Stimulated activated CD4-positive, alpha-beta T cell treated with anti-CD3 and anti-CD28 coated beads, Interleukin-15, amount 100 ng/mL, for 48 hours (primary cell): ENCODE measurements around the gene KCNT1.
"Not testable (repeated sequence)": the region's sequence is repeated elsewhere in the genome, so short reads cannot be mapped to it uniquely, and the experiment has no call there.

Experiments used
- DNase-seq, 2 donors: peaks; one replicate each; pipeline ENCODE4 v3.0.0-alpha.2; 2020; ENCODE audit warnings: low read depth in 2 of 2

Gene KCNT1

GRCh38 chr9:135672786-135673185, 29.2 kb upstream of the KCNT1 start:
- DNase-seq = not testable (repeated sequence)

DNA sequence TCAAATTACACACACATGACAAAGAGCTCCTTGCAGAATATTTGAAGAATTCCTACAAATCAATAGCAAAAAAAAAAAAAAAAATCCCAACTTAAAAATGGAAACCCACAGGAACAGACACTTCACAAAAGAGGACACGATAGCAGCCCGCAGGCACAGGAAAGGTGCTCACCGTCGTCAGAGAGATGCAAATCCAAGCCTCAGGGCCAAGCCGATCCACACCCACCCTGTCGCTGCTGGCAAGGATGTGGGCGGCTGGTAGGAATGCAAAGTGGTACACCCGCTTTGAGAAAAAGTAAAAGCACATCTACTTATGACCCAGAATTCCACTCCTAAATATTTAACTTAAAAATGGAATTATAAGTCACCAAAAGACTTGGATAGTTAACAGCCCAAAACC, 28.0 kb upstream of the KCNT1 start:
- DNase-seq = no peak

DNA sequence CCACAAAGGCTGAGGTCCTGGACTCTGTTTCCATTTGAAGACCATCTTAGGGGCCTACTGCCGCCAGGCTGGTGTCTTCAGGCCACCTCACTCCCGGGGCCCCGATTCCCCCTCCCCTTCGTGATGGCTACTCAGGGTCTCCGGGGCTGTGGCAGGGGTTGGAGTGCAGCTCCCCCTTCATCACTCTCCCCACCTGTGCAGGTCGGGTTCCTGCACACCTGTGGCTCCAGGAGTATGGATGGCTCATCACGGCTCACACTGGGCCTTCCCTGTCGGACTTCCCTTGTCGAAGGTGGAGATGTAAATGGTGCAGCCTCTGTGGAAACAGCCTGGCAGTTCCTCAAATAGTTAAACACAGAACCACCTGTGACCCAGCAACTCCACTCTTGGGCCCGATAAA, 27.0 kb upstream of the KCNT1 start:
- DNase-seq = no peak

DNA sequence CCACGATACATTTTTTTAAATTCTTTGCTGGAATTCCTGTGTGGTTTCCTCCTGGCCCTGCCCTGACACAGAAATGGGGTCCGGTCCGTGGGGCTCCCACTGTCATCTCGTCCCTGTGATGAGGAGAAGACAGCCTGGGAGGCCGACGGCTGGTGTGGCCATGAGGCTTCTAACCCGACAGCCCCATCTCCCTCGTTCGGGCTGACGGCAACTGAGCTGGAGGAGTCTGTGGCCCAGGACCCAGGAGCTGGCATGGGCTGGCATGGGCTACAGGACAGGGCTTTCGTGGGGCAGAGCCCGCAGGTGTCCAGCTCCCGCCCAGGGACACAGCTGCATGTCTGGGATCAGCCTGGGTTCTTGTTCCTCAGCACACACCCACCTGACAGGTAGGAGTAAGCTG, 25.1 kb upstream of the KCNT1 start:
- DNase-seq = no peak

GRCh38 chr9:135677641-135678168, 24.3 kb upstream of the KCNT1 start:
- no peak for DNase-seq

DNA sequence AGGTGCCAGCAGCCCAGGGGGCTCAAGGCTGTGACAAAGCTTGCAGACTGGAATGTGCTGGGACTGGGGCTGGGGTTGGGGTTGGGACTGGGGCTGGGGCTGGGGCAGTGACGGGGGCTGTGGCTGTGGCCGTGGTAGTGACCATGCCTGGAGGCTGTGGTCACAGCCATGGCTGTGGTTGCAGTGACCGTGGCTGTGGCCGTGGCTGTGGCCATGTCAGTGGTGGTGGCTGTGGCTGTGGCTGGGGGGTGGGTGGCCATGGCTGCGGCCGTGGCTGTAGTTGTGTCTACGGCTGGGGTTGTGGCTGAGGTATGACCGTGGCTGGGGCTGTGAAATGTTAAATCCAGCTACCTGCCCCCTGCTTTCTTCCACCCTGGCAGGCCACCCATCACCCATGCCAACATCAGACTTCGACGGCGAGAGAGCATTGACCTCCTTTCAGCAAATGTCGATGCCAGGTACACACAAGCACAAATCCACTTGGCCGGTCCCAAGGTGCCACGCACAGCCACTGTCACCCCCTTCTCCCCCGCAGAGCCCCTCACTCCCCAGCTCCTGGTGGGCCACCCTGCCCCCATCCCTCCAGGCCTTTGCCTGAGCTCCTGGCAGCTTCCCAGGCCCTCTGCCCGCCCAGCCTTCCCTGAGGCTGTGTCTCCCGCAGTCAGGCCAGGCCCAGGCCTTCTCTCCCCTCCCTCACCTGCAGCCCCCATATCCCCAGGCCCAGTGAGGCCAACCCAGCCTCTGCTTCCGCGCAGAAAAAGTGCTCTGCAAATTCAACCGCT, 23.6 kb upstream of the KCNT1 start:
- no peak for DNase-seq

DNA sequence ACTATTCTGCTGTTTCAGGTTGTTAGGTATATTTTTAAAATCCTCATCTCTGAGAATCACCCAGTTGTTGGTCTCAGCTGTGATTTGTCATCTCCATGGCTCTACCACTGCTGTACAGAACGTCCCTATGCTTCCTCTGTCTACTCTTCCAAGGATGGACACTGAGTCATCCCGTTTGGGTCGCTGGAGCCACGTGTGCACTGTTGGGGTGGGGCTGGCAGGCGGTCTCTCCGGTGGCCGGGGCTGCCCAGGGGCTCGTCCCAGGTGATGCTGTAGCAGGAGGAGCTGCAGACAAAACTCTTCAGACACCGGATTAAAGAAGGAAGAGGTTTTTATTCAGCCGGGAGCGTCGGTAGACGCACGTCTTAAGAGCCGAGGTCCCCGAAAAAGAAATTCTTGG, 21.9 kb upstream of the KCNT1 start:
- DNase-seq = no peak

DNA sequence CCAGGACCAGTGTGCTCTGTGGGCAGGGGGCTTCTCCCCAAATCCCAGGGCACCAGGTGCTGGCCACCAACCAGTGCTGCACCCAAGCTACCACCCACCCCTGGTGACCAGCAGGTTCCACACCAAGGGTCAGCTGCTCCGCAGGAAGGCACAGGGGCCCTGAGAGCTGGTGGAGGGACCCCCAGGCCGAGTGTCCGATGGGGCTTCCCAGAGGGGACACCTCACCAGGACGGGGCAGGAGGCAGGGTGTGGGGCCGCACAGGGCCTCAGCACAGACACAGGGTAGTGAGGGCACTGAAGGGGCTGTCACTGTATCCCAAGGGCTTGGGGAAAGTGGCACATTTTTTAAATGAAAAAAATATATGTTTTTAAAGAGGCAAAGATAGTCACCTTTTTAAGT, 20.8 kb upstream of the KCNT1 start:
- no peak for DNase-seq

GRCh38 chr9:135683401-135684034, 18.5 kb upstream of the KCNT1 start:
- DNase-seq = no peak

DNA sequence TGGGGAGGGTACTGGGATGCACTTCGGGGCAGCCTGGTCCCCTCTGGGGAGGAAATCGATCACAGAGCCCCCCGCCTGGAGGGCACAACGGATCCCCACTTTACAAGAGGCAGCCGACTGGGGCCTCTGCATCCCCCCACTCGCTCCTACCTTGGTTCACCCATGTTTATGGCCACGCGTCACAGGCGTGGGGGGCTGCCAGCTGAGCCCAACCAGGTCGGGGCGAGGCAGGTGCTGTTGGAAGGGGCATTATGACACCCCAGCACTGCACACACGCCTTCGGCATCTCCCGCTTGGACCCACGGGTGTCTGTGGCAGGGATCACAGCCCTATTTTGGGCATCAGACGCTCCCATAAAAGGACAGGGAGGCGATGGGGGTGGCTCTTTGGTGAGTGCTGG, 17.3 kb upstream of the KCNT1 start:
- no peak for DNase-seq

GRCh38 chr9:135687216-135687615, 14.8 kb upstream of the KCNT1 start:
- DNase-seq = no peak

DNA sequence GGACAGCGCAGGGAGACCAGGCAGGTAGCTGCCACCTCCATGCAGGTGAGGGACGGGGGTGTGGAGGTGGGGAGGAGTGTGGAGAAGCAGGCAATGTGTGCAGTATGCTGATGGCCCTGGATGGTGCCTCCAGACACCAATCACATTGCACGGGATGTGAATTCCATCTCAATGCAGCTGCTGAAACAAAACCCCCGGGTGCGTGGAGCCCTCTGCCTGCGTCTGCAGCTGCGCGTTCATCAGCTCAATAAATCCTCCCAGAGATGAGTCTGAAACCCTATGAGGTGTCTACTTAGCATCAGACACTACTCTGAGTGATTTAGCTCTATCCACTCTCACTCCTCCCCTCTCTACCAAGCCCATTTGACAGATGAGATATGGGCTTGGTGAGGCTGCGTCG, 13.0 kb upstream of the KCNT1 start:
- no peak for DNase-seq

DNA sequence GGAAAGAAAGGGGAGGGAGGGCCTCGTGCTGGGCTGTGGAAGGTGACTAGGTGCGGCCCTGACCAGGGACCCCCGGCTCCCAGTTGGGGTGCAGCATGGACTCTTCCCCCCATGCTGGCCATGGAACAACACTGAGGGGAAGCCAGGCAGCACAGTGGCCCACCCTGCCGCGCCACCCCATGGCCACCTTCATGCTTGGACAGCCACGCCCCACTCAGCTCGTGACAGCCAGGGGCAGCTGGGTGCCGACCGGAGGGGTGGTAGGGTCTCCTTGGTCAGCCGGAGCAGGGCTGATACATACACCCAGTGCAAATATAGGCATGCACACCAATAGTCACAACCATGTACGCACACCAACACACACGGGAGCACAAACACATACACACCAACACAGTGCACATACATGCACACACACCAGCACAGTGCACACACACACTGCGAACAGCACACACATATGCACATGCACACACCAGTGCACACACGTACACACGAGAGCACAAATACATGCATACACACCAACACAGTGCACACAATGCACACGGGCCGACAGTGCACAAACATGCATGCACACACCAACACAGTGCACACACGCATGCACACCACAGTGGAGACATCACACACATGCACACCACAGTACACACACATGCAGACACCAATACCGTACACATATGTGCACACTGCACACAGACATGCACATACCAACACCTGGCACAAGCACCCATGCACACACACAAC, 11.0 kb upstream of the KCNT1 start:
- no peak for DNase-seq

- DNase-seq = no peak
These were observed 9.6 kb upstream of the KCNT1 start for GRCh38 chr9:135692410-135692809.

GRCh38 chr9:135693265-135693664, 8.7 kb upstream of the KCNT1 start:
- DNase-seq = no peak

DNA sequence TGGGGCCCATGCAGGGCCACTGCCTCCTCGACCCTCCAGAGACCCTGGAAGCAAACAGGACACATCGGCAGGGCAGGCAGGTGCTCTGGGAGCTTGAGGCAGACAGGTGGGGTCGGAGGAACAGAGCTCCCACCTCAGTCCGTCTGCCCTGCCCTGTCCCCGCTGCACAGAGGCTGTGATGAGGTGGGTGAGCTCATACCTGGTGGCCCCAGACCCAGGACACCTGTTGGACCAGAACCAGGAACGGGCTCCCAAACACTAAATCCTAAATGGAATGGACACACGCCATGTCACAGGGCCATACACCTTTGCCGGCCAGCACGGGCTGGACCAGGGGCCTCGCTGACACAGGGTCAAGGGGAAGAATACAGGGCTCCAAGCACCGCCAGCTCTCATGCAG, 8.2 kb upstream of the KCNT1 start:
- no peak for DNase-seq

DNA sequence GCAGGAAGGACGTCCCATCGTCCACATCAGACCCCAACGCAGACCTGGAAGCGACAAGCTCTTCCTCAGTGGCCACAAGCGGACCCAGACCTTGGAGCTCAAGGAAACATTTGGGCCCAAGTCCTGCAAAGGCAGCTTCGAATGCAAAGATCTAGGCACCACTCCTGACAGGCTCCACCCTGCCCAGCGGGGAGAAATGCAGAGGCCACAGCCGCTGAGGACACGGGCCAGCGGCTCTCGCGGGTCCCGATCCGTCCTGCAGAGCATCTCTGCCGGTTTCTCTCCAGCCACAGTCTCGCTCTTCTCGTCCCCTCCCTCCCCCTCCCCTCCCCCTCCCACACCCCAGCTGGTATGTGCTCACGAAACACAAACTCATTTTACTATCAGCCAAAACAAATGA, 7.6 kb upstream of the KCNT1 start:
- DNase-seq = no peak

- no peak for DNase-seq
These were observed 6.9 kb upstream of the KCNT1 start for GRCh38 chr9:135695036-135695435.

DNA sequence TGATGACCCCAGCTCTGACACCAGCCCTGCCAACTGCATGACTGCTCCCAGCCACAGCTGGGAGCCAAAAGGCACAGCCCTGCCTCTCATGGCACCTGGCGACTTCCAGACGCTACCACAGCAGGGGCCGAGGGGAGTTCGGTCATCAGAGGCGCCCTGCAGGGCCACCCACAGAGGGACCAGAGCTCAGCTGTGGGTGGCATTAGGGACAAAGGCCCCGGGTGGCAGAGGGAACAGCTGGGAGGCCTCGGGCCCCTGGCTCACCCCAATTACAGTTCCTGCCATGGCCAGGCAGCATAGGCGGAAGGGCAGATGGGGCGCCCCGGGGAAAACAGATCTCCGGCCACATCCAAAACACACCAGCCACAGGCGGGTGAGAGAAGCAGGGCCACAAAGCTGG, 6.3 kb upstream of the KCNT1 start:
- no peak for DNase-seq

DNA sequence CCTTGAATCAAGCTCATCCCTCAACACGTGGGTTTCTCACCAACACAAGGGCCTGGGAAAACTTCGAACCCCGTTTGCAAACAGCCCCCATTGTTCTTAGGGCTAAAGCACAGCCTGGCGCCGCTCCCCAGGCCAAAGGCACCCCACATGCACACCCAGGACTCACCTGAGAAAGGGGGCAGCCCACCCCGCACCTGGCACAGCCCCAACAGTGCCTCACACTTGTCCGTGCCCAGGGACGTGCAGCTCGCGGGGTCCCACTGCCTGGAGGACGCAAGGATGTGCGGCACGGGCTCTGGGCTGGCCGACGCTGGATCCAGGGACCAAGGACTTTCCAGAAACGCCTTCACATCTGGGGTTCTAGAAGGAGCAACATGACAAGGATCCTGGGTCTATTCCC, 5.5 kb upstream of the KCNT1 start:
- no peak for DNase-seq

GRCh38 chr9:135697226-135697625, 4.8 kb upstream of the KCNT1 start:
- no peak for DNase-seq

DNA sequence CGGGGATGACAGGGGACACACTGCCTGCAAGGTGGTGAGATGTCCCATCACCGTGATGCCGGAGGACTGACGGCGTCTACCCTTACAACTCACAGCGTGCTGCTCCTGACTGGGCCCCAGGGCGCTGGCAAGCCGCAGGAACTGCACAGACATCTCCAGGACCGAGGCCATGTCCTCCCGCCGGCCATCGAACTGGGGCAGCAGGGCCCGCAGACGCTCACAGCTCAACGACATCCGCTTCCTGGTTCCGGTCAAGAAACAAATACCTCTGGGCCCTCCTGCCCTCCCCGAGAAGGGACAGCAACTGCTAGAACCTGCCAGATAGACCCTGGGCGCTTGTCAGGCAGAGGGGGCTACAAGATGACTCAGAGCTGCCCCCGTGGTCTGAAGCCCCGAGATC, 3.7 kb upstream of the KCNT1 start:
- DNase-seq = no peak

- DNase-seq = no peak
These were observed 3.2 kb upstream of the KCNT1 start for GRCh38 chr9:135698767-135699166.
